Activated CD8-positive, alpha-beta T cell treated with anti-CD3 and anti-CD28 coated beads for 36 hours (primary cell): Measurements from ENCODE around the gene GATB. TPM values are rescaled to one million over a fixed set of nuclear protein-coding genes. Genes with fewer than 3 reads are reported as not detected.

Experiments
- ATAC-seq: fragments of 200-7000 bp; cut with Tn5 transposase; one replicate; pipeline ENCODE4 v1.10.0; 2021; ENCODE audit warnings: mild to moderate bottlenecking, moderate library complexity
- CTCF ChIA-PET: fragments of 350-600 bp; sonication (Branson Sonifier 250); formaldehyde crosslinking; loops from one replicate; lab custom pipeline; 2021; ENCODE audit warnings: antibody characterized with exemption; lab: Charles Lee
- POLR2A ChIA-PET: fragments of 350-600 bp; sonication (Branson Sonifier 250); formaldehyde crosslinking; loops from one replicate; lab custom pipeline; 2021; ENCODE audit warnings: antibody characterized with exemption; lab: Charles Lee
- DNase-seq: peaks from one replicate; pipeline ENCODE4 v3.0.0-alpha.2; 2020
- H3K27ac Mint-ChIP-seq: one replicate; pipeline ENCODE4 v1.8.0; 2021; ENCODE audit warnings: mild to moderate bottlenecking, mixed read lengths
- H3K27me3 Mint-ChIP-seq: one replicate; pipeline ENCODE4 v1.8.0; 2021; ENCODE audit warnings: mixed read lengths
- H3K36me3 Mint-ChIP-seq: one replicate; pipeline ENCODE4 v1.8.0; 2021; ENCODE audit warnings: low read depth, mixed read lengths
- H3K4me1 Mint-ChIP-seq: one replicate; pipeline ENCODE4 v1.8.0; 2021; ENCODE audit warnings: low read depth, mixed read lengths
- H3K4me3 Mint-ChIP-seq: one replicate; pipeline ENCODE4 v1.8.0; 2021; ENCODE audit warnings: mild to moderate bottlenecking, moderate library complexity, mixed read lengths
- H3K9me3 Mint-ChIP-seq: one replicate; pipeline ENCODE4 v1.8.0; 2021; ENCODE audit warnings: mixed read lengths
- intact Hi-C: fragments of 100-400 bp; cut with micrococcal nuclease; formaldehyde crosslinking; loops from one replicate; pipeline ENCODE4 v1.10.0; 2022
- total RNA-seq, 2 experiments: library from RNA; stranded (reverse); gene quantifications; one replicate each; pipeline ENCODE4 v1.2.3, GENCODE V29; 2021
- TF ChIP-seq, protein P1 (sequence below): fragments of 200-600 bp; IDR thresholded peaks from one replicate; pipeline ENCODE4 v1.8.0; 2022; ENCODE audit warnings: antibody characterized with exemption, mild to moderate bottlenecking

The GATB gene
- total RNA-seq, 2 experiments from 2014 or later: 19.1 to 22.3 TPM

DNA sequence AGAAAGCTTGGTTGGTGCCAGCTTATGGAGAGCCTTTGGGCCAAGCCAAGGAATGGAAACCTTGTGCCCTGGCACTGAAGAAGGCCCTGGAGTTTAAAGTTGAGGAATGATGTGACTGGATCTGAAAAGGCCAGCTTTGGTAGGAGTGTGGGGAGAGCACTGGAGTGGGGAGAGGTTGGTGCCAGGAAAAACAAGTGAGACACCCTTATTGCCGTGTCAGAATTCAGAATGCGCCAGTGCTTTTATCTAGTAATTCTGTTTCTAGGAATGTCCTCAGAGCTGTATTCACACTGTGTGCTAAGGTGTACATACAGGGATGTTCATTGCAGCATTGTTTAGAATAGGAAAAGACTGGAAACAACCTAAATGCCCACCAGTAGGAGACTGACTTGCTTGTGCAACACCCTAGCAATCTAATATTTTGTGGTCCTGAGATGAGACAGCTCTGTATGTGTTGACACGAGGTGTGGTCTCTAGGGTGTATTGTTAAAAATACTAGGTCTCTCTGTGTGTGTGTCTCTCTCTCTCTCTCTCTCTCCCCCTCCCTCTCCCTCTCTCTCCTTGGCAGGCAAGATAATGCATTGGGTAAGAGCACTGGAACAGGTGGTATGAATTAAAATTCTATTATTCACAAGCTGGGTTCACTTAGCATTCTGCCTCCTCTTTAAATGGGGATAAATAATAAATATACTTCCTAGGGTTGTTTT, 107.8 kb downstream of the GATB start:
- H3K27me3 Mint-ChIP-seq: no peaks in the 10 kb centered on the region
- CTCF ChIA-PET: interaction anchor here (1.0 kb wide), 1 partner anchor 8 kb away, joined by 3 read pairs; no protein-coding TSS in a partner anchor

GRCh38 chr4:151651496-151651895, 109.3 kb downstream of the GATB start:
- intact Hi-C loops: no loop called here
- H3K27ac Mint-ChIP-seq: no peak overlapping the region
- POLR2A ChIA-PET: interaction anchor here (0.7 kb wide), 1 partner anchor 8 kb away, joined by 3 read pairs; no protein-coding TSS in a partner anchor

More for the DNA sequence above, 107.8 kb downstream of the GATB start:
- Mint-ChIP-seq H3K36me3 (no peaks in the 10 kb centered on the region), H3K4me3 (no peak overlapping the region), H3K4me1 (no peaks in the 10 kb centered on the region), H3K9me3 (no peaks in the 10 kb centered on the region), H3K27ac (no peak overlapping the region)
- POLR2A ChIA-PET: no interaction called here
- intact Hi-C loops: no loop called here
- ATAC-seq (no peak), DNase-seq (no peak)
- TF ChIP-seq, protein P1, sequence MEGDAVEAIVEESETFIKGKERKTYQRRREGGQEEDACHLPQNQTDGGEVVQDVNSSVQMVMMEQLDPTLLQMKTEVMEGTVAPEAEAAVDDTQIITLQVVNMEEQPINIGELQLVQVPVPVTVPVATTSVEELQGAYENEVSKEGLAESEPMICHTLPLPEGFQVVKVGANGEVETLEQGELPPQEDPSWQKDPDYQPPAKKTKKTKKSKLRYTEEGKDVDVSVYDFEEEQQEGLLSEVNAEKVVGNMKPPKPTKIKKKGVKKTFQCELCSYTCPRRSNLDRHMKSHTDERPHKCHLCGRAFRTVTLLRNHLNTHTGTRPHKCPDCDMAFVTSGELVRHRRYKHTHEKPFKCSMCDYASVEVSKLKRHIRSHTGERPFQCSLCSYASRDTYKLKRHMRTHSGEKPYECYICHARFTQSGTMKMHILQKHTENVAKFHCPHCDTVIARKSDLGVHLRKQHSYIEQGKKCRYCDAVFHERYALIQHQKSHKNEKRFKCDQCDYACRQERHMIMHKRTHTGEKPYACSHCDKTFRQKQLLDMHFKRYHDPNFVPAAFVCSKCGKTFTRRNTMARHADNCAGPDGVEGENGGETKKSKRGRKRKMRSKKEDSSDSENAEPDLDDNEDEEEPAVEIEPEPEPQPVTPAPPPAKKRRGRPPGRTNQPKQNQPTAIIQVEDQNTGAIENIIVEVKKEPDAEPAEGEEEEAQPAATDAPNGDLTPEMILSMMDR: no peak

GRCh38 chr4:151649479-151649878, 111.3 kb downstream of the GATB start:
- no peak overlapping the region for H3K4me3 Mint-ChIP-seq
- ATAC-seq (no peak), DNase-seq (no peak)
- H3K36me3 Mint-ChIP-seq: no peaks in the 10 kb centered on the region
- no peaks in the 10 kb centered on the region for H3K4me1 Mint-ChIP-seq
- intact Hi-C loops: no loop called here
- ChIA-PET POLR2A (no interaction called here), CTCF (no interaction called here)
- no peaks in the 10 kb centered on the region for H3K27me3 Mint-ChIP-seq
- no peaks in the 10 kb centered on the region for H3K9me3 Mint-ChIP-seq
- TF ChIP-seq, protein P1: no peak
- H3K27ac Mint-ChIP-seq: no peak overlapping the region

More at GRCh38 chr4:151651496-151651895, 109.3 kb downstream of the GATB start:
- H3K9me3 Mint-ChIP-seq: no peaks in the 10 kb centered on the region
- H3K36me3 Mint-ChIP-seq: no peaks in the 10 kb centered on the region
- H3K27me3 Mint-ChIP-seq: no peaks in the 10 kb centered on the region
- no peaks in the 10 kb centered on the region for H3K4me1 Mint-ChIP-seq
- no peak overlapping the region for H3K4me3 Mint-ChIP-seq
- CTCF ChIA-PET: no interaction called here
- ATAC-seq: no peak
- TF ChIP-seq, protein P1: no peak
- DNase-seq: no peak

GRCh38 chr4:151646322-151646721, 114.5 kb downstream of the GATB start:
- Mint-ChIP-seq H3K27ac (no peak overlapping the region), H3K9me3 (no peaks in the 10 kb centered on the region), H3K4me3 (no peak overlapping the region), H3K36me3 (no peaks in the 10 kb centered on the region), H3K4me1 (no peaks in the 10 kb centered on the region), H3K27me3 (no peaks in the 10 kb centered on the region)
- ChIA-PET CTCF (no interaction called here), POLR2A (no interaction called here)
- ATAC-seq (no peak), DNase-seq (no peak)
- intact Hi-C loops: no loop called here
- TF ChIP-seq, protein P1: no peak

DNA sequence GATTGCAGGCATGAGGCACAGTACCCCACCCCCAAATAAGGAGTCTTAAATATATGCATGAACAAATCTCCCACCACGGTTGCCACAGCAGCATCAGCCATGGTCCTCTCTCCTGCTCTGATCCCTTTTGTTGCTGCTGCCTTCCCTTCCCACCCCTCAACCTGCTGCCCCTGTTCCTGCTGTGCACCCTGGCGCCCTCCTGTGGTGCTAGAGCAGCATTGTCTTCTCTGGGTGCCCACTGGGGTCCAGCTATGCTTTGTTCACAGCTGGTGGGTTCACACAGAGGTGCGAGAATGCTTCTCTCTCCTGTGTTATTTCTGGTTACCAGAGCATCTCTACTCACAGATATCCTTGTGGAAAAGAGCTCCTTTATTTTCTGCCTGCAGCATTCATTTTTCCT, 116.2 kb downstream of the GATB start:
- Mint-ChIP-seq H3K27ac (no peak overlapping the region), H3K4me1 (no peaks in the 10 kb centered on the region), H3K36me3 (no peaks in the 10 kb centered on the region), H3K9me3 (no peaks in the 10 kb centered on the region), H3K4me3 (no peak overlapping the region), H3K27me3 (no peaks in the 10 kb centered on the region)
- DNase-seq (peak; percentile 34), ATAC-seq (no peak)
- POLR2A ChIA-PET: no interaction called here
- TF ChIP-seq, protein P1: peak; percentile 34
- intact Hi-C loops: no loop called here
- CTCF ChIA-PET: interaction anchor here (0.7 to 1.4 kb wide), 6 partner anchors 9 to 366 kb away, joined by 3 to 5 read pairs (median 3); no protein-coding TSS in a partner anchor
